Duodenal mucosa (tissue), 2 donors: ENCODE results near the gene TSC2.

Experiments
- H3K27ac ChIP-seq: one replicate; pipeline ENCODE4 v1.7.0; 2013; ENCODE audit warnings: low read depth, low read length
- H3K27me3 ChIP-seq, 2 donors: one replicate each; pipeline ENCODE4 v1.7.0; 2013; ENCODE audit warnings: low read length in 2 of 2, control low read depth in 1 of 2; ENCODE audit not compliant: insufficient read depth in 2 of 2, control insufficient read depth in 1 of 2
- H3K36me3 ChIP-seq, 2 donors: one replicate each; pipeline ENCODE4 v1.7.0; 2013; ENCODE audit warnings: low read length in 2 of 2, control low read depth in 1 of 2; ENCODE audit not compliant: insufficient read depth in 2 of 2, control insufficient read depth in 1 of 2
- H3K4me1 ChIP-seq, 2 donors: one replicate each; pipeline ENCODE4 v1.7.0; 2013; ENCODE audit warnings: low read length in 2 of 2, control low read depth in 1 of 2; ENCODE audit not compliant: insufficient read depth in 2 of 2, control insufficient read depth in 1 of 2
- H3K4me3 ChIP-seq, 2 donors: one replicate each; pipeline ENCODE4 v1.7.0; 2013; ENCODE audit warnings: low read length in 2 of 2, low read depth in 1 of 2
- H3K9ac ChIP-seq, 2 donors: one replicate each; pipeline ENCODE4 v1.7.0; 2013; ENCODE audit warnings: low read length in 2 of 2, low read depth in 1 of 2
- H3K9me3 ChIP-seq, 2 donors: one replicate each; pipeline ENCODE4 v1.7.0; 2013; ENCODE audit warnings: low read length in 2 of 2, control low read depth in 1 of 2; ENCODE audit not compliant: control insufficient read depth in 1 of 2

Gene TSC2

GRCh38 chr16:2070576-2071453 is 23.0 kb downstream of the TSC2 start:
- H3K4me1 ChIP-seq = no peaks in the 10 kb centered on the region
- H3K9ac ChIP-seq = no peak overlapping the region
- H3K36me3 ChIP-seq = peaks cover 24 to 67% of the 10 kb centered on the region in 2 donors
- H3K9me3 ChIP-seq = no peaks in the 10 kb centered on the region
- no peak overlapping the region for H3K4me3 ChIP-seq
- no peak overlapping the region for H3K27ac ChIP-seq
- no peaks in the 10 kb centered on the region for H3K27me3 ChIP-seq

GRCh38 chr16:2071454-2072202 is 23.8 kb downstream of the TSC2 start:
- Histone ChIP-seq H3K36me3 (peaks cover 18 to 69% of the 10 kb centered on the region in 2 donors), H3K4me1 (no peaks in the 10 kb centered on the region), H3K27me3 (no peaks in the 10 kb centered on the region), H3K27ac (no peak overlapping the region), H3K9me3 (no peaks in the 10 kb centered on the region), H3K4me3 (no peak overlapping the region), H3K9ac (no peak overlapping the region)

DNA sequence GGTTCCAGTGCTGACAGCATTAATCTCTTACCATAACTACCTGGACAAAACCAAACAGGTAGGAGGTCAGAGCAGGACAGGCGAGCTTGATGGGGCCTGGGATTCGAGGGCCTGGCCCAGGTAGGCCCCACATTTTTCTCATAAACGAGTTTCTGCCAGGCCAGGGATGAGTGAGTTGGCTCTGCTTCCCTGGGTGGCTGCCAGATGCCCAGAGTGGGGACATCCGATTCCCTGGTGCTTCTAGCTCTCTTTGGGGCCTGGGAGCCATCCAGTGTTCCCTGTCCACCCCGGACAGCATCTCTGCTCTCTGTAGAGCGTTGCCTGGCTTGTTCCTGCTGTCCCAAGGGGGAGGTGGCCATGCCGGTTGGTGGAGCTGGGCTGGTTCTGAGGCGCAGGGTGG is 25.1 kb downstream of the TSC2 start:
- Histone ChIP-seq H3K9me3 (no peaks in the 10 kb centered on the region), H3K4me3 (no peak overlapping the region), H3K9ac (no peak overlapping the region), H3K27me3 (no peaks in the 10 kb centered on the region), H3K36me3 (peaks cover 18 to 76% of the 10 kb centered on the region in 2 donors), H3K4me1 (no peaks in the 10 kb centered on the region), H3K27ac (no peak overlapping the region)

DNA sequence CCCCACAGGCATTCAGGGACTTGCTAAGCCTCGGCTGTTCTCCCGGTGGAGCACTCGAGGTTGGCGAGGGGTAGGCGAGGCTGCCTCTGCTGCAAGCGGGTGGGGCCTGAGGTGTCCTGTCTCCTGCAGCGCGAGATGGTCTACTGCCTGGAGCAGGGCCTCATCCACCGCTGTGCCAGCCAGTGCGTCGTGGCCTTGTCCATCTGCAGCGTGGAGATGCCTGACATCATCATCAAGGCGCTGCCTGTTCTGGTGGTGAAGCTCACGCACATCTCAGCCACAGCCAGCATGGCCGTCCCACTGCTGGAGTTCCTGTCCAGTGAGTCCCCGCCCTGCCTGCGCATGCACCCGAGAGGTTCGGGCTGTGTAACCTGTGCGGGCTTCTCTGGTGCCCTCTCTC is 26.3 kb downstream of the TSC2 start:
- no peak overlapping the region for H3K27ac ChIP-seq
- no peaks in the 10 kb centered on the region for H3K4me1 ChIP-seq
- peaks cover 16 to 81% of the 10 kb centered on the region in 2 donors for H3K36me3 ChIP-seq
- no peaks in the 10 kb centered on the region for H3K27me3 ChIP-seq
- H3K9ac ChIP-seq = no peak overlapping the region
- no peak overlapping the region for H3K4me3 ChIP-seq
- no peaks in the 10 kb centered on the region for H3K9me3 ChIP-seq

- Histone ChIP-seq H3K4me3 (no peak overlapping the region), H3K9me3 (no peaks in the 10 kb centered on the region), H3K9ac (no peak overlapping the region), H3K4me1 (no peaks in the 10 kb centered on the region), H3K36me3 (peaks cover 13 to 84% of the 10 kb centered on the region in 2 donors), H3K27me3 (no peaks in the 10 kb centered on the region), H3K27ac (no peak overlapping the region)
Observed at GRCh38 chr16:2075631-2076030, 27.8 kb downstream of the TSC2 start.

GRCh38 chr16:2076072-2076865 is 28.5 kb downstream of the TSC2 start:
- Histone ChIP-seq H3K27me3 (no peaks in the 10 kb centered on the region), H3K27ac (no peak overlapping the region), H3K4me1 (no peaks in the 10 kb centered on the region), H3K9ac (no peak overlapping the region), H3K36me3 (peaks cover 12 to 84% of the 10 kb centered on the region in 2 donors), H3K9me3 (no peaks in the 10 kb centered on the region), H3K4me3 (no peak overlapping the region)

- no peaks in the 10 kb centered on the region for H3K9me3 ChIP-seq
- H3K4me1 ChIP-seq = no peaks in the 10 kb centered on the region
- H3K36me3 ChIP-seq = peaks cover 16 to 84% of the 10 kb centered on the region in 2 donors
- H3K4me3 ChIP-seq = no peak overlapping the region
- H3K9ac ChIP-seq = no peak overlapping the region
- H3K27me3 ChIP-seq = no peaks in the 10 kb centered on the region
- no peak overlapping the region for H3K27ac ChIP-seq
Observed at GRCh38 chr16:2077016-2077415, 29.2 kb downstream of the TSC2 start.

DNA sequence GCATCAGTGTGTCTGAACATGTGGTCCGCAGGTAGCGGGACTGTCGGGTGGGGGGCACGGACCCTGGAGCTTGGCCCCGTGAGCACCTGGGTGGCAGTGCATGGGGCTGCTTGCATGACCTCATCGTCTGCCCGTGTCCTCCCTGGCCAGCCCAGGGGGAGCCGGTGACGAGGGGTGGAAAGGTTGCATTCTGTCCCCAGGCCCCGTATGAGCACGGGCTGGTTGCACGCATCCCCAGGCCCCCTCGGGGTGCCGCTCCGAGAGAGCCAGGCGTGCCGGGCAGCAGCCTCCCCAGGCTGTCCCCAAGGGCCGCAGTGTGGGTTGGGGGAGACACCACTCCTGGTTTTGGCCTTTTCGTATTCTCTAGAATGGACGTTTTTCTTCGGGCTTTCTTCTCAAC is 29.9 kb downstream of the TSC2 start:
- Histone ChIP-seq H3K27ac (no peak overlapping the region), H3K4me1 (peaks cover 0 to 4% of the 10 kb centered on the region in 2 donors), H3K4me3 (no peak overlapping the region), H3K9ac (no peak overlapping the region), H3K36me3 (peaks cover 17 to 82% of the 10 kb centered on the region in 2 donors), H3K9me3 (no peaks in the 10 kb centered on the region), H3K27me3 (no peaks in the 10 kb centered on the region)

DNA sequence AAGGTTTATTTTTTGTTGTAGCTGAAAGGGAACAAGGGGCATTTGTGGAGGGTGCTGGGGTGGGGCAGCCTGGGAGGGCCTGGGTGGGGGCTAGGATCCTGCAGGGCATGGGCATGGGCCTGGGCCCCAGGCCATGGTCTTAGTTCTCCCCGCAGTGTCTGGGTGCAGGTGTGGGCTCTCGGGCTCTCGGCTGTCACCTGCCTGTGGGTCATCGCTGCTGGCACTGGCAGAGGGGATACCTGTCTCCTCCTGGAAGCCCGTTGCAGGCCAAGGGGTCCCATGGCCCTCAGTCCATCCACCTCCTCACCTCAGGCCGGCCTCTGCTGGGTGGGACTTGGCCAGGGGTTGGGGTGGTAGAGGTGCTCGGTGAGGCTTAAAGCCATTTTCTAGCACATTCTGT is 30.3 kb downstream of the TSC2 start:
- Histone ChIP-seq H3K9ac (no peak overlapping the region), H3K4me3 (no peak overlapping the region), H3K4me1 (peaks cover 0 to 8% of the 10 kb centered on the region in 2 donors), H3K36me3 (peaks cover 21 to 78% of the 10 kb centered on the region in 2 donors), H3K9me3 (no peaks in the 10 kb centered on the region), H3K27ac (no peak overlapping the region), H3K27me3 (no peaks in the 10 kb centered on the region)
